ENCODE measurements around the gene ADGRL2. TPM values are rescaled to one million over a fixed set of nuclear protein-coding genes. Genes with fewer than 3 reads are reported as not detected.

Gene ADGRL2
- total RNA-seq, 1 donor from 2014 or later: 52.5 TPM

- TF ChIP-seq, protein P1, sequence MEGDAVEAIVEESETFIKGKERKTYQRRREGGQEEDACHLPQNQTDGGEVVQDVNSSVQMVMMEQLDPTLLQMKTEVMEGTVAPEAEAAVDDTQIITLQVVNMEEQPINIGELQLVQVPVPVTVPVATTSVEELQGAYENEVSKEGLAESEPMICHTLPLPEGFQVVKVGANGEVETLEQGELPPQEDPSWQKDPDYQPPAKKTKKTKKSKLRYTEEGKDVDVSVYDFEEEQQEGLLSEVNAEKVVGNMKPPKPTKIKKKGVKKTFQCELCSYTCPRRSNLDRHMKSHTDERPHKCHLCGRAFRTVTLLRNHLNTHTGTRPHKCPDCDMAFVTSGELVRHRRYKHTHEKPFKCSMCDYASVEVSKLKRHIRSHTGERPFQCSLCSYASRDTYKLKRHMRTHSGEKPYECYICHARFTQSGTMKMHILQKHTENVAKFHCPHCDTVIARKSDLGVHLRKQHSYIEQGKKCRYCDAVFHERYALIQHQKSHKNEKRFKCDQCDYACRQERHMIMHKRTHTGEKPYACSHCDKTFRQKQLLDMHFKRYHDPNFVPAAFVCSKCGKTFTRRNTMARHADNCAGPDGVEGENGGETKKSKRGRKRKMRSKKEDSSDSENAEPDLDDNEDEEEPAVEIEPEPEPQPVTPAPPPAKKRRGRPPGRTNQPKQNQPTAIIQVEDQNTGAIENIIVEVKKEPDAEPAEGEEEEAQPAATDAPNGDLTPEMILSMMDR (IDR thresholded peaks at IDR 0.05; ENCODE audit: borderline replicate concordance): peak; percentile 35
- peaks cover 100% of the 10 kb centered on the region for H3K4me1 ChIP-seq
- H3K27ac ChIP-seq (replicated peaks): peak overlapping the region; percentile 99
- H3K4me3 ChIP-seq: peak overlapping the region; percentile 46
- no peaks in the 10 kb centered on the region for H3K36me3 ChIP-seq
- no peak for DNase-seq
- intact Hi-C loops (cut with micrococcal nuclease): no loop called here
- H3K27me3 ChIP-seq (ENCODE audit: low read depth): no peaks in the 10 kb centered on the region
- H3K9me3 ChIP-seq (replicated peaks): no peaks in the 10 kb centered on the region
Observed at GRCh38 chr1:81808760-81809159, 8.0 kb downstream of the ADGRL2 start.

GRCh38 chr1:81809808-81810207 is 9.1 kb downstream of the ADGRL2 start:
- TF ChIP-seq, protein P1 (IDR thresholded peaks at IDR 0.05; ENCODE audit: borderline replicate concordance): no peak
- intact Hi-C loops (cut with micrococcal nuclease): no loop called here
- peak overlapping the region; percentile 99 for H3K27ac ChIP-seq (replicated peaks)
- peaks cover 100% of the 10 kb centered on the region for H3K4me1 ChIP-seq
- no peaks in the 10 kb centered on the region for H3K27me3 ChIP-seq (ENCODE audit: low read depth)
- no peak for DNase-seq
- H3K36me3 ChIP-seq: no peaks in the 10 kb centered on the region
- no peak overlapping the region for H3K4me3 ChIP-seq
- H3K9me3 ChIP-seq (replicated peaks): no peaks in the 10 kb centered on the region

DNA sequence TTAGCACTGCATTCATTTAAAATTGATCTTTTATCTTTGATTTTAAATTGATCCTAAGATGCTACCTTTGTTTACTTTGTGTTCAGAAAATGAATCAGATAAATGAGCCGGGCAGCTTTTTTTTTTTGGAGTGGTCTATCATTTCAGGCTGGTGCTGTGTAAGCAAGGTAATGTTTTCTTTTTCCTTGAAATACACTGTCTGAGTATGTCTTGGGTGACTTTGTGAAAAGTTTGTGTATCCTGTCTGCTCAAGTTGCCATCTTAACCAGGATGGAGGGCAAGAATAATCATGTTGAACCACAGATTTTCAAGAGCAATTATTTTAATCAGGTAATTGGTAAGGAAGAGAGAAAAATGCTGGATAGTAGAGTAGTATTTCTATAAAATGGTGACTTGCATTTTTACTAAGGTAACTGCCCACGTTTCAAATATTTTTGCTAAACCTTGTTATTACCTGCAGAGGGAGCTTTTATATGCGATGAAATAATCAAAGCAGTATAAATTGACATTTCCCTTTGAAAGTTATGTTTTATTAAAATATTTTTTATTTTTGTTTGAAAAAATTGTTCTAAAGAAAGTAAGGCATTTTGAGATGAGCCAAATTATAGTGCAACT is 11.1 kb downstream of the ADGRL2 start:
- Histone ChIP-seq H3K4me1 (peaks cover 92% of the 10 kb centered on the region), H3K36me3 (no peaks in the 10 kb centered on the region), H3K27ac (replicated peaks) (peak overlapping the region; percentile 24), H3K9me3 (replicated peaks) (no peaks in the 10 kb centered on the region), H3K4me3 (peak overlapping the region; percentile 10), H3K27me3 (ENCODE audit: low read depth) (no peaks in the 10 kb centered on the region)
- no peak for DNase-seq
- intact Hi-C loops (cut with micrococcal nuclease): no loop called here
- TF ChIP-seq, protein P1 (IDR thresholded peaks at IDR 0.05; ENCODE audit: borderline replicate concordance): peak; percentile 41

- peak overlapping the region; percentile 30 for H3K4me3 ChIP-seq
- H3K27ac ChIP-seq (replicated peaks): no peak overlapping the region
- no peaks in the 10 kb centered on the region for H3K36me3 ChIP-seq
- H3K4me1 ChIP-seq: peaks cover 84% of the 10 kb centered on the region
- H3K9me3 ChIP-seq (replicated peaks): no peaks in the 10 kb centered on the region
- no peaks in the 10 kb centered on the region for H3K27me3 ChIP-seq (ENCODE audit: low read depth)
- no peak for DNase-seq
- TF ChIP-seq, protein P1 (IDR thresholded peaks at IDR 0.05; ENCODE audit: borderline replicate concordance): no peak
- intact Hi-C loops (cut with micrococcal nuclease): no loop called here
Observed at GRCh38 chr1:81812712-81813111, 12.0 kb downstream of the ADGRL2 start.

DNA sequence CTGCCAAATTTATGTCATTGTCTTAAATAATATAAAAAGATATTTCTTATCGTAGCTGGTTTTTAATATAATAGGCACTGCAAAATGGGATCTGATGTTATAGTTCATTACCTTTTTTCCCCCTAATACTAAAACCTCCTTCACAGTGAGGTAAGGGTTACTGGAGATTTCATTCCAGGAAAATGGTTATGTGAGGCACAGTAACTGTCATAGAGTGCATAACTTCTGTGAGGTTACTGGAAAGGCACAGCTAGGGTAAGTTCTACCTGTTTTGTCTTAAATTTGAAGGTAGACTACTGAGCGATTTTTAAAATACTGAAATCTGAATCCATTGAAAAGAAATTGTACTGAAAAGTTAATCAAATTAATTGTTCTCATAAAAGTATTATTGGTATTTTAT is 13.0 kb downstream of the ADGRL2 start:
- intact Hi-C loops (cut with micrococcal nuclease): no loop called here
- Histone ChIP-seq H3K4me3 (no peak overlapping the region), H3K27me3 (ENCODE audit: low read depth) (no peaks in the 10 kb centered on the region), H3K4me1 (peaks cover 74% of the 10 kb centered on the region), H3K27ac (replicated peaks) (no peak overlapping the region), H3K36me3 (no peaks in the 10 kb centered on the region), H3K9me3 (replicated peaks) (no peaks in the 10 kb centered on the region)
- TF ChIP-seq, protein P1 (IDR thresholded peaks at IDR 0.05; ENCODE audit: borderline replicate concordance): no peak
- DNase-seq: no peak
